B cell (primary cell): ENCODE data around the gene HDDC2.

Source experiments
- EZH2 ChIP-seq: IDR thresholded peaks from 2 replicates; pipeline ENCODE4 v1.6.1; 2012; ENCODE audit warnings: borderline replicate concordance, low read depth, mild to moderate bottlenecking, moderate library complexity, low read length; ENCODE audit not compliant: insufficient read depth, poor library complexity, severe bottlenecking
- TF ChIP-seq, protein P1 (sequence below): fragments of 200-600 bp; IDR thresholded peaks from one replicate; pipeline ENCODE4 v1.8.0; 2022; ENCODE audit warnings: antibody characterized with exemption, mild to moderate bottlenecking

GRCh38 chr6:125302840-125303511 lies 1.2 kb upstream of the HDDC2 start:
- TF ChIP-seq, protein P1, sequence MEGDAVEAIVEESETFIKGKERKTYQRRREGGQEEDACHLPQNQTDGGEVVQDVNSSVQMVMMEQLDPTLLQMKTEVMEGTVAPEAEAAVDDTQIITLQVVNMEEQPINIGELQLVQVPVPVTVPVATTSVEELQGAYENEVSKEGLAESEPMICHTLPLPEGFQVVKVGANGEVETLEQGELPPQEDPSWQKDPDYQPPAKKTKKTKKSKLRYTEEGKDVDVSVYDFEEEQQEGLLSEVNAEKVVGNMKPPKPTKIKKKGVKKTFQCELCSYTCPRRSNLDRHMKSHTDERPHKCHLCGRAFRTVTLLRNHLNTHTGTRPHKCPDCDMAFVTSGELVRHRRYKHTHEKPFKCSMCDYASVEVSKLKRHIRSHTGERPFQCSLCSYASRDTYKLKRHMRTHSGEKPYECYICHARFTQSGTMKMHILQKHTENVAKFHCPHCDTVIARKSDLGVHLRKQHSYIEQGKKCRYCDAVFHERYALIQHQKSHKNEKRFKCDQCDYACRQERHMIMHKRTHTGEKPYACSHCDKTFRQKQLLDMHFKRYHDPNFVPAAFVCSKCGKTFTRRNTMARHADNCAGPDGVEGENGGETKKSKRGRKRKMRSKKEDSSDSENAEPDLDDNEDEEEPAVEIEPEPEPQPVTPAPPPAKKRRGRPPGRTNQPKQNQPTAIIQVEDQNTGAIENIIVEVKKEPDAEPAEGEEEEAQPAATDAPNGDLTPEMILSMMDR: no peak
- no peak for TF ChIP-seq EZH2
